ENCODE measurements around the gene STRN4.

The STRN4 gene

GRCh38 chr19:46720503-46721239 is 25.6 kb downstream of the STRN4 start:
- Histone ChIP-seq H3K36me3 (ENCODE audit: control insufficient read depth, insufficient read depth, low read length) (peaks cover 33% of the 10 kb centered on the region), H3K4me3 (replicated peaks; ENCODE audit: low read depth, low read length) (no peak overlapping the region), H3K27me3 (replicated peaks; ENCODE audit: control insufficient read depth, insufficient read depth, low read length) (no peaks in the 10 kb centered on the region)
- DNase-seq (ENCODE audit: extremely low read depth, insufficient read length) = no peak
- TF ChIP-seq, protein P1, sequence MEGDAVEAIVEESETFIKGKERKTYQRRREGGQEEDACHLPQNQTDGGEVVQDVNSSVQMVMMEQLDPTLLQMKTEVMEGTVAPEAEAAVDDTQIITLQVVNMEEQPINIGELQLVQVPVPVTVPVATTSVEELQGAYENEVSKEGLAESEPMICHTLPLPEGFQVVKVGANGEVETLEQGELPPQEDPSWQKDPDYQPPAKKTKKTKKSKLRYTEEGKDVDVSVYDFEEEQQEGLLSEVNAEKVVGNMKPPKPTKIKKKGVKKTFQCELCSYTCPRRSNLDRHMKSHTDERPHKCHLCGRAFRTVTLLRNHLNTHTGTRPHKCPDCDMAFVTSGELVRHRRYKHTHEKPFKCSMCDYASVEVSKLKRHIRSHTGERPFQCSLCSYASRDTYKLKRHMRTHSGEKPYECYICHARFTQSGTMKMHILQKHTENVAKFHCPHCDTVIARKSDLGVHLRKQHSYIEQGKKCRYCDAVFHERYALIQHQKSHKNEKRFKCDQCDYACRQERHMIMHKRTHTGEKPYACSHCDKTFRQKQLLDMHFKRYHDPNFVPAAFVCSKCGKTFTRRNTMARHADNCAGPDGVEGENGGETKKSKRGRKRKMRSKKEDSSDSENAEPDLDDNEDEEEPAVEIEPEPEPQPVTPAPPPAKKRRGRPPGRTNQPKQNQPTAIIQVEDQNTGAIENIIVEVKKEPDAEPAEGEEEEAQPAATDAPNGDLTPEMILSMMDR (IDR thresholded peaks at IDR 0.05; ENCODE audit: insufficient read depth, low read length, poor library complexity, severe bottlenecking) = no peak

GRCh38 chr19:46719629-46720502 is 26.4 kb downstream of the STRN4 start:
- Histone ChIP-seq H3K27me3 (replicated peaks; ENCODE audit: control insufficient read depth, insufficient read depth, low read length) (no peaks in the 10 kb centered on the region), H3K36me3 (ENCODE audit: control insufficient read depth, insufficient read depth, low read length) (peaks cover 29% of the 10 kb centered on the region), H3K4me3 (replicated peaks; ENCODE audit: low read depth, low read length) (no peak overlapping the region)
- no peak for DNase-seq (ENCODE audit: extremely low read depth, insufficient read length)
- TF ChIP-seq, protein P1 (IDR thresholded peaks at IDR 0.05; ENCODE audit: insufficient read depth, low read length, poor library complexity, severe bottlenecking) = no peak

DNA sequence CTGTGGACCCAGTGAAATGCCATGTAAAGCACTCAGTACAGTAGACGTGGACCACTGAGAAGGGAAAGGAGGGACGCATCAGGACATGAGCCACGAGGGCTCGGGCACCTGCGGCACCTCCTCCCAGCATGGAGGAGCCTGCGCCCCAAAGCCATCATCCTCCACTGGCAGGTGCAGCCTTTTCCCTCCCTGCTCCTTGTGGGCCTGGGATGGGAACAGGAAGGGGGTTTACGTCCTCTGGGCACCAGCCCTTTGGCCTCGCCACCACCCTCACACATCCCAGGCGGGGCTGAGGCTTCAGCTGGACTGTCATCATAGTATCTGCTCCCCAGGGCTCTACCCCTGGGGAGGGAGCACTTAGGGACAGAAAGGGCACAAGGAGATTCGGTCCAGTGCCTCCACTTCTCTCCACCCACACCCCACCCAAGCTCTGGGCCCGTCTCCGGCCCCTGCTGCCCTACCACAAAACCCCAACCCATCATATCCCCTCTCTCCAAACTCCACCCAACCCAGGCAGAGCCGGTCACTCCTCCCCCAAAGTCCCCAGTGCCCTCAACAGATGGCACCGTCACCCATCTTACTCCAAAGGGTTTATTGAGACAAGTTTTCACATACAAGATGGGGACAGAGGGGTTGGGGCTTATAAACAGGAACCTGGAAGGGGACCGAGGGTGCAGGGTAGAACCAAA is 27.2 kb downstream of the STRN4 start:
- DNase-seq (ENCODE audit: extremely low read depth, insufficient read length) = peak; percentile 83
- Histone ChIP-seq H3K36me3 (ENCODE audit: control insufficient read depth, insufficient read depth, low read length) (peaks cover 23% of the 10 kb centered on the region), H3K27me3 (replicated peaks; ENCODE audit: control insufficient read depth, insufficient read depth, low read length) (no peaks in the 10 kb centered on the region), H3K4me3 (replicated peaks; ENCODE audit: low read depth, low read length) (0 out of 2 replicates have a peak overlapping the region, but pooled peaks have one; percentile 9)
- TF ChIP-seq, protein P1 (IDR thresholded peaks at IDR 0.05; ENCODE audit: insufficient read depth, low read length, poor library complexity, severe bottlenecking) = no peak

- Histone ChIP-seq H3K4me3 (replicated peaks; ENCODE audit: low read depth, low read length) (peak overlapping the region; percentile 96), H3K27me3 (replicated peaks; ENCODE audit: control insufficient read depth, insufficient read depth, low read length) (no peaks in the 10 kb centered on the region), H3K36me3 (ENCODE audit: control insufficient read depth, insufficient read depth, low read length) (peaks cover 21% of the 10 kb centered on the region)
- DNase-seq (ENCODE audit: extremely low read depth, insufficient read length) = peak; percentile 81
- TF ChIP-seq, protein P1 (IDR thresholded peaks at IDR 0.05; ENCODE audit: insufficient read depth, low read length, poor library complexity, severe bottlenecking) = no peak
Measured at GRCh38 chr19:46718157-46718933, 27.9 kb downstream of the STRN4 start.

DNA sequence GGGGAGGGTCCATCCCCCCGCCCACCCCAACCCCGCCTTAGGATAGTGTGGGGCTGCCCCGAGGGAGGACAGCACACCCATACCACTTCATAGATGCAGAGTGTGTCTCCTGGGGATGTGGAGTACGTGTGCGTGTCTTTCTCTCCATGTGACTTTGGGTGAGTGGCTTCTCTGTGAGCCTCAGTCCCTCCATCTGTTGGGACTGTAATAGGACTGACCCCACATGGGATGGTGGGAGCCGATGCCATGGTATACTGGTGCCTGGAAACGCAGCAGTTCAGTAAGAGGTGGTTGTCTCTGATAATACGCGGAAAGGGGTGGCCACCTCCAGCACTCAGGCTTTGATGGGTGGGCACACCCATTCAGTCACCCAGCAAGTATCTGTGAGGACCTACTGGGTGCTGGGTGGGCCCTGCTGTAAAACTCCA is 28.5 kb downstream of the STRN4 start:
- H3K27me3 ChIP-seq (replicated peaks; ENCODE audit: control insufficient read depth, insufficient read depth, low read length) = no peaks in the 10 kb centered on the region
- DNase-seq (ENCODE audit: extremely low read depth, insufficient read length) = no peak
- peak overlapping the region; percentile 96 for H3K4me3 ChIP-seq (replicated peaks; ENCODE audit: low read depth, low read length)
- peaks cover 17% of the 10 kb centered on the region for H3K36me3 ChIP-seq (ENCODE audit: control insufficient read depth, insufficient read depth, low read length)
- TF ChIP-seq, protein P1 (IDR thresholded peaks at IDR 0.05; ENCODE audit: insufficient read depth, low read length, poor library complexity, severe bottlenecking) = no peak
